HEK293 (cell line): ENCODE data around the gene RACGAP1.

ENCODE experiments used
- CTCF ChIA-PET: fragments of 350-600 bp; formaldehyde crosslinking; extraction: SDS; loops from one replicate; lab custom pipeline; 2021; ENCODE audit warnings: antibody characterized with exemption; lab: Yijun Ruan, JAX
- POLR2A ChIA-PET: fragments of 300-600 bp; formaldehyde crosslinking; extraction: SDS; loops from one replicate; lab custom pipeline; 2020; ENCODE audit warnings: antibody characterized with exemption, inconsistent platforms; lab: Yijun Ruan, JAX
- H3K27ac ChIP-seq: fragments of 200-500 bp; sonication (Bioruptor generic); 2 replicates; pipeline ENCODE4 v1.5.1; 2014; ENCODE audit warnings: low read depth, low read length, control low read depth, inconsistent platforms; ENCODE audit errors: extremely low read depth
- H3K36me3 ChIP-seq, 2 experiments: fragments of 200-500 bp in 1 of 2; sonication (Bioruptor generic) in 1 of 2; 1 replicate in 1 of 2; 2 replicates in 1 of 2; pipeline ENCODE4 v1.5.1; 2014 to 2017; ENCODE audit warnings: inconsistent platforms in 2 of 2, low read length in 2 of 2; ENCODE audit not compliant: control insufficient read depth in 2 of 2, insufficient read depth in 1 of 2
- H3K4me1 ChIP-seq: fragments of 200-500 bp; sonication (Bioruptor generic); 2 replicates; pipeline ENCODE4 v1.5.1; 2014; ENCODE audit warnings: mild to moderate bottlenecking, low read length, inconsistent platforms; ENCODE audit not compliant: control insufficient read depth, insufficient read depth
- H3K4me3 ChIP-seq: 2 replicates; pipeline ENCODE4 v1.5.1; 2011; ENCODE audit warnings: low read depth, mild to moderate bottlenecking, control low read depth, low read length, moderate library complexity
- H3K9me3 ChIP-seq: fragments of 200-500 bp; sonication (Bioruptor generic); 2 replicates; pipeline ENCODE4 v1.5.1; 2014; ENCODE audit warnings: low read depth, low read length, inconsistent platforms; ENCODE audit not compliant: control insufficient read depth, insufficient read depth
- BCL11A ChIP-seq: fragments of 450-650 bp; formaldehyde crosslinking; IDR thresholded peaks from 2 replicates; pipeline ENCODE4 v1.5.1; 2016; ENCODE audit warnings: low read depth, missing biosample characterization, missing genetic modification characterization
- FEZF1 ChIP-seq: fragments of 450-650 bp; formaldehyde crosslinking; IDR thresholded peaks from 2 replicates; pipeline ENCODE4 v1.5.1; 2016; ENCODE audit warnings: missing biosample characterization, missing genetic modification characterization
- GLI2 ChIP-seq: fragments of 450-650 bp; formaldehyde crosslinking; IDR thresholded peaks from 2 replicates; pipeline ENCODE4; 2017; ENCODE audit warnings: missing biosample characterization, missing genetic modification characterization, low read depth, borderline replicate concordance
- GLIS1 ChIP-seq: fragments of 450-650 bp; formaldehyde crosslinking; IDR thresholded peaks from 2 replicates; pipeline ENCODE4 v1.5.1; 2016; ENCODE audit warnings: missing biosample characterization, missing genetic modification characterization
- SCRT1 ChIP-seq: fragments of 450-650 bp; formaldehyde crosslinking; IDR thresholded peaks from 2 replicates; pipeline ENCODE4 v1.5.1; 2016; ENCODE audit warnings: missing biosample characterization, missing genetic modification characterization, borderline replicate concordance
- SP3 ChIP-seq: fragments of 450-650 bp; formaldehyde crosslinking; IDR thresholded peaks from 2 replicates; pipeline ENCODE4 v1.5.1; 2016; ENCODE audit warnings: missing biosample characterization, missing genetic modification characterization
- ZBTB17 ChIP-seq: fragments of 450-650 bp; formaldehyde crosslinking; IDR thresholded peaks from 2 replicates; pipeline ENCODE4 v1.5.1; 2016; ENCODE audit warnings: missing biosample characterization, missing genetic modification characterization
- ZBTB48 ChIP-seq: fragments of 450-650 bp; formaldehyde crosslinking; IDR thresholded peaks from 2 replicates; pipeline ENCODE4 v1.5.1; 2016; ENCODE audit warnings: missing biosample characterization, missing genetic modification characterization
- ZEB2 ChIP-seq: fragments of 450-650 bp; formaldehyde crosslinking; IDR thresholded peaks from 2 replicates; pipeline ENCODE4 v1.5.1; 2016; ENCODE audit warnings: missing biosample characterization, missing genetic modification characterization
- ZNF112 ChIP-seq: fragments of 450-650 bp; formaldehyde crosslinking; IDR thresholded peaks from 2 replicates; pipeline ENCODE4 v1.5.0; 2017; ENCODE audit warnings: missing biosample characterization, missing genetic modification characterization
- ZNF133 ChIP-seq: fragments of 450-650 bp; formaldehyde crosslinking; IDR thresholded peaks from 2 replicates; pipeline ENCODE4 v1.5.1; 2016; ENCODE audit warnings: missing biosample characterization, missing genetic modification characterization
- ZNF2 ChIP-seq: fragments of 450-650 bp; formaldehyde crosslinking; IDR thresholded peaks from 2 replicates; pipeline ENCODE4 v1.5.1; 2016; ENCODE audit warnings: missing biosample characterization, missing genetic modification characterization
- ZNF211 ChIP-seq: fragments of 450-650 bp; formaldehyde crosslinking; IDR thresholded peaks from 2 replicates; pipeline ENCODE4 v1.5.1; 2016; ENCODE audit warnings: low read depth, missing biosample characterization, missing genetic modification characterization
- ZNF239 ChIP-seq: fragments of 450-650 bp; formaldehyde crosslinking; IDR thresholded peaks from 2 replicates; pipeline ENCODE4 v1.5.1; 2016; ENCODE audit warnings: missing biosample characterization, missing genetic modification characterization
- ZNF248 ChIP-seq: fragments of 450-650 bp; formaldehyde crosslinking; IDR thresholded peaks from 2 replicates; pipeline ENCODE4 v1.5.1; 2017; ENCODE audit warnings: missing biosample characterization, missing genetic modification characterization
- ZNF311 ChIP-seq: fragments of 450-650 bp; formaldehyde crosslinking; IDR thresholded peaks from 2 replicates; pipeline ENCODE4 v1.5.1; 2017; ENCODE audit warnings: missing biosample characterization, missing genetic modification characterization, borderline replicate concordance
- ZNF394 ChIP-seq: fragments of 450-650 bp; formaldehyde crosslinking; IDR thresholded peaks from 2 replicates; pipeline ENCODE4 v1.5.1; 2016; ENCODE audit warnings: missing biosample characterization, missing genetic modification characterization, mild to moderate bottlenecking, moderate library complexity, borderline replicate concordance
- ZNF423 ChIP-seq: fragments of 450-650 bp; formaldehyde crosslinking; IDR thresholded peaks from 2 replicates; pipeline ENCODE4 v1.5.1; 2016; ENCODE audit warnings: missing biosample characterization, missing genetic modification characterization
- ZNF549 ChIP-seq: fragments of 450-650 bp; IDR thresholded peaks from 2 replicates; pipeline ENCODE4 v1.5.1; 2018; ENCODE audit warnings: missing biosample characterization, missing genetic modification characterization, mild to moderate bottlenecking, inconsistent platforms, moderate library complexity
- ZNF600 ChIP-seq: fragments of 450-650 bp; formaldehyde crosslinking; IDR thresholded peaks from 2 replicates; pipeline ENCODE4 v1.5.1; 2016; ENCODE audit warnings: missing biosample characterization, missing genetic modification characterization
- ZNF677 ChIP-seq: fragments of 450-650 bp; IDR thresholded peaks from 2 replicates; pipeline ENCODE4 v1.5.0; 2018; ENCODE audit warnings: missing biosample characterization, mild to moderate bottlenecking, missing genetic modification characterization, moderate library complexity
- ZNF777 ChIP-seq: fragments of 450-650 bp; formaldehyde crosslinking; IDR thresholded peaks from 2 replicates; pipeline ENCODE4 v1.5.1; 2017; ENCODE audit warnings: missing biosample characterization, missing genetic modification characterization, borderline replicate concordance
- TF ChIP-seq, protein P1 (sequence below): fragments of 450-650 bp; formaldehyde crosslinking; IDR thresholded peaks from 2 replicates; pipeline ENCODE4 v1.5.1; 2016; ENCODE audit warnings: missing biosample characterization, missing genetic modification characterization
- TF ChIP-seq, protein P2 (sequence below): fragments of 450-650 bp; formaldehyde crosslinking; IDR thresholded peaks from 2 replicates; pipeline ENCODE4 v1.5.1; 2016; ENCODE audit warnings: missing biosample characterization, missing genetic modification characterization
- TF ChIP-seq, protein P3 (sequence below): fragments of 450-650 bp; formaldehyde crosslinking; IDR thresholded peaks from 2 replicates; pipeline ENCODE4; 2016; ENCODE audit warnings: missing biosample characterization, missing genetic modification characterization
- TF ChIP-seq, protein P4 (sequence below): fragments of 450-650 bp; formaldehyde crosslinking; IDR thresholded peaks from 2 replicates; pipeline ENCODE4 v1.5.1; 2016; ENCODE audit warnings: missing biosample characterization, missing genetic modification characterization
- TF ChIP-seq, protein P5 (sequence below): fragments of 450-650 bp; formaldehyde crosslinking; IDR thresholded peaks from 2 replicates; pipeline ENCODE4 v1.5.1; 2016; ENCODE audit warnings: missing biosample characterization, missing genetic modification characterization

RACGAP1 gene

DNA sequence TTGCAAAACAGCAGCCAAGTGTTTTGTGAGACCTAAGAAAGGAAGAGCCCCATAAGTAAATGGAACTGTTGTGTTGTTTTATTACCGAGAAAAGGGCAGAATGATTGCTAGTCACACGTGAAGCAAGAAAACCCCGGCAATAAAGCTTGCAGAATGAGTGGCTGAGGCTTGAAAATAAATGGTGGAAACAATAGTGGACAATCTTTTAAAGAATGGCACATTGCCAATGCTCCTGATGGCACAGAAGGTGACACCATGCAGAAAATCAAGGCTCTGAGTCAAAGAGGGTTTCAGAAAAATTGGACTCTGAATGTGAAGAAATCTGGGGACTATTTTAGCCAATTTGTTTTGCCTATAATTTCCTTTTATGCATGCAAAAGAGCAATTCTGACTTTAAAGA, 78.8 kb downstream of the RACGAP1 start:
- ChIA-PET POLR2A (interaction anchor here (0.9 to 1.4 kb wide), 3 partner anchors 78 to 205 kb away, joined by 3 to 6 read pairs (median 3); partner anchors contain the start of gene TMBIM6), CTCF (interaction anchor here (0.6 to 4.0 kb wide), 34 partner anchors 8 to 205 kb away, joined by 3 to 76 read pairs (median 7); partner anchors contain the start of genes FAIM2 and TMBIM6)
- Histone ChIP-seq H3K4me1 (no peaks in the 10 kb centered on the region), H3K4me3 (no peak overlapping the region), H3K9me3 (no peaks in the 10 kb centered on the region), H3K27ac (no peak overlapping the region), H3K36me3 (no peaks in the 10 kb centered on the region)
- TF ChIP-seq SCRT1 (tag by site-specific recombination) (no peak), SP3 (no peak), ZNF777 (tag by site-specific recombination) (no peak), ZNF2 (tag by site-specific recombination) (no peak), ZNF133 (tag by site-specific recombination) (no peak), FEZF1 (tag by site-specific recombination) (no peak), ZNF600 (tag by site-specific recombination) (no peak), ZNF394 (no peak), ZNF549 (tag by site-specific recombination) (no peak), ZNF677 (tag by site-specific recombination) (no peak), ZBTB17 (tag by site-specific recombination) (no peak), ZNF211 (tag by site-specific recombination) (no peak), GLIS1 (tag by site-specific recombination) (no peak)
- TF ChIP-seq, protein P1, sequence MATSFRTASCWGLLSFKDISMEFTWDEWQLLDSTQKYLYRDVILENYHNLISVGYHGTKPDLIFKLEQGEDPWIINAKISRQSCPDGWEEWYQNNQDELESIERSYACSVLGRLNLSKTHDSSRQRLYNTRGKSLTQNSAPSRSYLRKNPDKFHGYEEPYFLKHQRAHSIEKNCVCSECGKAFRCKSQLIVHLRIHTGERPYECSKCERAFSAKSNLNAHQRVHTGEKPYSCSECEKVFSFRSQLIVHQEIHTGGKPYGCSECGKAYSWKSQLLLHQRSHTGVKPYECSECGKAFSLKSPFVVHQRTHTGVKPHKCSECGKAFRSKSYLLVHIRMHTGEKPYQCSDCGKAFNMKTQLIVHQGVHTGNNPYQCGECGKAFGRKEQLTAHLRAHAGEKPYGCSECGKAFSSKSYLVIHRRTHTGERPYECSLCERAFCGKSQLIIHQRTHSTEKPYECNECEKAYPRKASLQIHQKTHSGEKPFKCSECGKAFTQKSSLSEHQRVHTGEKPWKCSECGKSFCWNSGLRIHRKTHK (tag by site-specific recombination): no peak

DNA sequence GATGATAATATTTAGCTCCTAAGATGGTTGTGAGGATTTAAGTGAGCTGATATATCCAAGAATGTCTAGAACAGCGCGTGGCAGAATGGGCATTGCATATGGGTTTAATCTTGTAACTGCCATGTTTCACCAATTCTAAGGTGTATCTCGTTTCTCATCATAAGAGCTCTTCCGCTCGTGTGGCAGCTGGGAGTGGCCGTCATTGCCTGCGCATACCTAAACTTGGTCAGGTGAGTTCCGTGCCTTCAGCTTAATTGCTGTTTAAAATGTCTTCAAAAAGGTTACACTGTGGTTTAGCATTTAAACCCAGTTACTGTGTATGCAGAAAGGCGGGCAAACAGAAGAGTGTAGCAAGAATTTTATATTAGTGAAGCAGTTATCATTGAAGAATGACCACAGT, 79.2 kb downstream of the RACGAP1 start:
- POLR2A ChIA-PET: interaction anchor here (0.7 to 1.4 kb wide), 5 partner anchors 21 to 205 kb away, joined by 3 to 6 read pairs (median 3); partner anchors contain the start of gene TMBIM6
- TF ChIP-seq, protein P2, sequence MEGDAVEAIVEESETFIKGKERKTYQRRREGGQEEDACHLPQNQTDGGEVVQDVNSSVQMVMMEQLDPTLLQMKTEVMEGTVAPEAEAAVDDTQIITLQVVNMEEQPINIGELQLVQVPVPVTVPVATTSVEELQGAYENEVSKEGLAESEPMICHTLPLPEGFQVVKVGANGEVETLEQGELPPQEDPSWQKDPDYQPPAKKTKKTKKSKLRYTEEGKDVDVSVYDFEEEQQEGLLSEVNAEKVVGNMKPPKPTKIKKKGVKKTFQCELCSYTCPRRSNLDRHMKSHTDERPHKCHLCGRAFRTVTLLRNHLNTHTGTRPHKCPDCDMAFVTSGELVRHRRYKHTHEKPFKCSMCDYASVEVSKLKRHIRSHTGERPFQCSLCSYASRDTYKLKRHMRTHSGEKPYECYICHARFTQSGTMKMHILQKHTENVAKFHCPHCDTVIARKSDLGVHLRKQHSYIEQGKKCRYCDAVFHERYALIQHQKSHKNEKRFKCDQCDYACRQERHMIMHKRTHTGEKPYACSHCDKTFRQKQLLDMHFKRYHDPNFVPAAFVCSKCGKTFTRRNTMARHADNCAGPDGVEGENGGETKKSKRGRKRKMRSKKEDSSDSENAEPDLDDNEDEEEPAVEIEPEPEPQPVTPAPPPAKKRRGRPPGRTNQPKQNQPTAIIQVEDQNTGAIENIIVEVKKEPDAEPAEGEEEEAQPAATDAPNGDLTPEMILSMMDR: no peak
- TF ChIP-seq ZNF549 (tag by site-specific recombination): no peak
- TF ChIP-seq, protein P3, sequence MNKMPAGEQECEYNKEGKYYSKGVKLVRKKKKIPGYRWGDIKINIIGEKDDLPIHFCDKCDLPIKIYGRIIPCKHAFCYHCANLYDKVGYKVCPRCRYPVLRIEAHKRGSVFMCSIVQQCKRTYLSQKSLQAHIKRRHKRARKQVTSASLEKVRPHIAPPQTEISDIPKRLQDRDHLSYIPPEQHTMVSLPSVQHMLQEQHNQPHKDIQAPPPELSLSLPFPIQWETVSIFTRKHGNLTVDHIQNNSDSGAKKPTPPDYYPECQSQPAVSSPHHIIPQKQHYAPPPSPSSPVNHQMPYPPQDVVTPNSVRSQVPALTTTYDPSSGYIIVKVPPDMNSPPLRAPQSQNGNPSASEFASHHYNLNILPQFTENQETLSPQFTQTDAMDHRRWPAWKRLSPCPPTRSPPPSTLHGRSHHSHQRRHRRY (tag by site-specific recombination): no peak
- TF ChIP-seq ZNF112 (tag by site-specific recombination): no peak
- TF ChIP-seq ZEB2: no peak
- no peak for TF ChIP-seq ZBTB48
- no peak for TF ChIP-seq ZNF211 (tag by site-specific recombination)
- no peak for TF ChIP-seq ZNF248
- TF ChIP-seq ZNF239 (tag by site-specific recombination): no peak
- TF ChIP-seq, protein P4, sequence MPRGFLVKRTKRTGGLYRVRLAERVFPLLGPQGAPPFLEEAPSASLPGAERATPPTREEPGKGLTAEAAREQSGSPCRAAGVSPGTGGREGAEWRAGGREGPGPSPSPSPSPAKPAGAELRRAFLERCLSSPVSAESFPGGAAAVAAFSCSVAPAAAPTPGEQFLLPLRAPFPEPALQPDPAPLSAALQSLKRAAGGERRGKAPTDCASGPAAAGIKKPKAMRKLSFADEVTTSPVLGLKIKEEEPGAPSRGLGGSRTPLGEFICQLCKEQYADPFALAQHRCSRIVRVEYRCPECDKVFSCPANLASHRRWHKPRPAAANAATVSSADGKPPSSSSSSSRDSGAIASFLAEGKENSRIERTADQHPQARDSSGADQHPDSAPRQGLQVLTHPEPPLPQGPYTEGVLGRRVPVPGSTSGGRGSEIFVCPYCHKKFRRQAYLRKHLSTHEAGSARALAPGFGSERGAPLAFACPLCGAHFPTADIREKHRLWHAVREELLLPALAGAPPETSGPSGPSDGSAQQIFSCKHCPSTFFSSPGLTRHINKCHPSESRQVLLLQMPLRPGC: no peak
- TF ChIP-seq ZNF311 (tag by site-specific recombination): no peak
- TF ChIP-seq, protein P5, sequence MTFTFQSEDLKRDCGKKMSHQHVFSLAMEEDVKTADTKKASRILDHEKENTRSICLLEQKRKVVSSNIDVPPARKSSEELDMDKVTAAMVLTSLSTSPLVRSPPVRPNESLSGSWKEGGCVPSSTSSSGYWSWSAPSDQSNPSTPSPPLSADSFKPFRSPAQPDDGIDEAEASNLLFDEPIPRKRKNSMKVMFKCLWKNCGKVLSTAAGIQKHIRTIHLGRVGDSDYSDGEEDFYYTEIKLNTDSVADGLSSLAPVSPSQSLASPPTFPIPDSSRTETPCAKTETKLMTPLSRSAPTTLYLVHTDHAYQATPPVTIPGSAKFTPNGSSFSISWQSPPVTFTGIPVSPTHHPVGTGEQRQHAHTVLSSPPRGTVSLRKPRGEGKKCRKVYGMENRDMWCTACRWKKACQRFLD (tag by site-specific recombination): no peak
- no peak for TF ChIP-seq ZNF423
- no peak for TF ChIP-seq BCL11A (tag by site-specific recombination)
- TF ChIP-seq GLI2 (tag by site-specific recombination): no peak
- H3K4me3 ChIP-seq: no peak overlapping the region
- H3K9me3 ChIP-seq: no peaks in the 10 kb centered on the region
- H3K27ac ChIP-seq: no peak overlapping the region
- no peaks in the 10 kb centered on the region for H3K4me1 ChIP-seq
- CTCF ChIA-PET: interaction anchor here (0.6 to 4.0 kb wide), 49 partner anchors 8 to 321 kb away, joined by 3 to 76 read pairs (median 6); partner anchors contain the start of gene FAIM2
- no peaks in the 10 kb centered on the region for H3K36me3 ChIP-seq
